Esophagus muscularis mucosa (tissue), 4 donors: Measurements from ENCODE around the gene CRKL. TPM values are rescaled to one million over a fixed set of nuclear protein-coding genes. Genes with fewer than 3 reads are reported as not detected.

ENCODE experiments used
- DNase-seq: peaks from one replicate; pipeline ENCODE4 v3.0.0-alpha.2; 2017; ENCODE audit errors: extremely low spot score
- H3K27ac ChIP-seq, 4 donors: fragments of 200-600 bp; sonication (generic); replicated peaks in 1 of 4; 1 replicate in 3 of 4; 2 replicates in 1 of 4; pipeline ENCODE4 v1.5.1; 2016 to 2019; ENCODE audit warnings: mild to moderate bottlenecking in 1 of 4
- H3K27me3 ChIP-seq, 4 donors: fragments of 200-600 bp; sonication (generic); one replicate each; pipeline versions ENCODE4 v1.5.1 to v1.6.0; 2016 to 2019
- H3K36me3 ChIP-seq, 4 donors: fragments of 200-600 bp; sonication (generic); one replicate each; pipeline ENCODE4 v1.5.1; 2016 to 2019
- H3K4me1 ChIP-seq, 4 donors: fragments of 200-600 bp; sonication (generic); one replicate each; pipeline ENCODE4 v1.5.1; 2016 to 2019
- H3K4me3 ChIP-seq, 4 donors: fragments of 200-600 bp; sonication (generic); 1 replicate in 2 of 4; 2 replicates in 2 of 4; pipeline ENCODE4 v1.5.1; 2016 to 2019; ENCODE audit warnings: mild to moderate bottlenecking in 4 of 4, moderate library complexity in 1 of 4
- H3K9me3 ChIP-seq, 4 donors: fragments of 200-600 bp; sonication (generic); 1 replicate in 3 of 4; 2 replicates in 1 of 4; pipeline ENCODE4 v1.5.1; 2016 to 2019
- CTCF ChIP-seq, 3 experiments: fragments of 200-600 bp in 2 of 3; fragments of 450-650 bp in 1 of 3; sonication (generic) in 2 of 3; IDR thresholded peaks; one replicate each; pipeline ENCODE4 v1.5.1; 2017 to 2019; ENCODE audit warnings: antibody characterized with exemption in 3 of 3, mild to moderate bottlenecking in 2 of 3, moderate library complexity in 1 of 3
- EP300 ChIP-seq: sonication (generic); formaldehyde crosslinking; IDR thresholded peaks from one replicate; pipeline ENCODE4 v1.6.1; 2017; ENCODE audit warnings: antibody characterized with exemption
- POLR2A ChIP-seq: fragments of 450-650 bp; IDR thresholded peaks from one replicate; pipeline ENCODE4 v1.6.1; 2017; ENCODE audit warnings: antibody characterized with exemption, moderate library complexity, mild to moderate bottlenecking, low read depth
- POLR2AphosphoS5 ChIP-seq, 2 donors: sonication (generic); formaldehyde crosslinking; IDR thresholded peaks; one replicate each; pipeline ENCODE4 v1.6.1; 2017; ENCODE audit warnings: antibody characterized with exemption in 2 of 2
- WGBS: methylation state at CpG from one replicate; pipeline ENCODE4 v1.1.5; 2018; 5-methylcytosine and 5-hydroxymethylcytosine counted together
- intact Hi-C: fragments of 100-400 bp; cut with DNase I; formaldehyde crosslinking; loops from one replicate; pipeline ENCODE4 v1.15.1; 2023
- total RNA-seq, 4 donors: library from RNA; depleted of rRNA; stranded (reverse); fragments of >200 nt; gene quantifications; one replicate each; pipeline versions ENCODE4 v1.1.0 to v1.2.1, GENCODE V29; 2016

CRKL gene
- total RNA-seq, 4 donors from 2014 or later = 34.9 to 56.2 (median 47.9) TPM

GRCh38 chr22:20986365-20986764 lies 69.2 kb downstream of the CRKL start:
- TF ChIP-seq POLR2AphosphoS5 (IDR thresholded peaks at IDR 0.05) (no peak), CTCF (IDR thresholded peaks at IDR 0.05) (no peak), EP300 (no peak), POLR2A (no peak)
- WGBS = 98% methylated on average over 1 of the region's 1 CpG

GRCh38 chr22:20987375-20987774 lies 70.2 kb downstream of the CRKL start:
- Histone ChIP-seq H3K27me3 (no peaks in the 10 kb centered on the region), H3K4me3 (no peak overlapping the region), H3K9me3 (no peaks in the 10 kb centered on the region), H3K36me3 (peaks cover 22 to 81% (median 66%) of the 10 kb centered on the region in 4 donors), H3K27ac (no peak overlapping the region), H3K4me1 (peaks cover 9 to 17% (median 16%) of the 10 kb centered on the region in 4 donors)
- intact Hi-C loops = no loop called here
- WGBS = 86% methylated on average over 13 of the region's 14 CpGs
- TF ChIP-seq EP300 (no peak), CTCF (IDR thresholded peaks at IDR 0.05) (no peak), POLR2AphosphoS5 (IDR thresholded peaks at IDR 0.05) (no peak), POLR2A (no peak)
- DNase-seq = no peak

More at GRCh38 chr22:20986365-20986764, 69.2 kb downstream of the CRKL start:
- no peak overlapping the region for H3K27ac ChIP-seq
- H3K4me1 ChIP-seq = peaks cover 11 to 20% (median 19%) of the 10 kb centered on the region in 4 donors
- H3K4me3 ChIP-seq = no peak overlapping the region
- no peaks in the 10 kb centered on the region for H3K27me3 ChIP-seq
- no peak for DNase-seq
- intact Hi-C loops = no loop called here
- H3K9me3 ChIP-seq = no peaks in the 10 kb centered on the region
- H3K36me3 ChIP-seq = peaks cover 18 to 71% (median 56%) of the 10 kb centered on the region in 4 donors

- no peak for DNase-seq
- WGBS = 87% methylated on average over 16 of the region's 16 CpGs
- Histone ChIP-seq H3K4me3 (no peak overlapping the region), H3K4me1 (peaks cover 0 to 5% (median 3%) of the 10 kb centered on the region in 4 donors), H3K36me3 (peaks cover 29 to 92% (median 78%) of the 10 kb centered on the region in 4 donors), H3K27me3 (no peaks in the 10 kb centered on the region), H3K27ac (no peak overlapping the region), H3K9me3 (no peaks in the 10 kb centered on the region)
- TF ChIP-seq EP300 = no peak
- no peak for TF ChIP-seq POLR2AphosphoS5 (IDR thresholded peaks at IDR 0.05)
- no peak for TF ChIP-seq CTCF (IDR thresholded peaks at IDR 0.05)
- TF ChIP-seq POLR2A = no peak
- intact Hi-C loops = no loop called here
Measured at GRCh38 chr22:20988573-20989322, 71.5 kb downstream of the CRKL start.

GRCh38 chr22:20989323-20990138 lies 72.3 kb downstream of the CRKL start:
- intact Hi-C loops = no loop called here
- Histone ChIP-seq H3K36me3 (peaks cover 29 to 92% (median 81%) of the 10 kb centered on the region in 4 donors), H3K9me3 (no peaks in the 10 kb centered on the region), H3K27me3 (no peaks in the 10 kb centered on the region), H3K4me1 (no peaks in the 10 kb centered on the region), H3K27ac (no peak overlapping the region), H3K4me3 (no peak overlapping the region)
- no peak for DNase-seq
- TF ChIP-seq CTCF (IDR thresholded peaks at IDR 0.05) = no peak
- no peak for TF ChIP-seq EP300
- no peak for TF ChIP-seq POLR2A
- TF ChIP-seq POLR2AphosphoS5 (IDR thresholded peaks at IDR 0.05) = no peak
- WGBS = 54% methylated on average over 14 of the region's 17 CpGs
